GM18907 (cell line): ENCODE results near the gene CMTM4.
A peak's percentile ranks its signal among the peaks of the same experiment; 100 is the strongest.
"Not testable (repeated sequence)": the region's sequence is repeated elsewhere in the genome, so short reads cannot be mapped to it uniquely, and the experiment has no call there.

ENCODE experiments used
- ATAC-seq: cut with Tn5 transposase; IDR thresholded peaks from one replicate; pipeline ENCODE4 v1.9.1; 2021; ENCODE audit warnings: mild to moderate bottlenecking, moderate library complexity; ENCODE audit not compliant: unreplicated experiment

CMTM4 gene

GRCh38 chr16:66705790-66706505 lies 9.4 kb upstream of the CMTM4 start:
- no peak for ATAC-seq

DNA sequence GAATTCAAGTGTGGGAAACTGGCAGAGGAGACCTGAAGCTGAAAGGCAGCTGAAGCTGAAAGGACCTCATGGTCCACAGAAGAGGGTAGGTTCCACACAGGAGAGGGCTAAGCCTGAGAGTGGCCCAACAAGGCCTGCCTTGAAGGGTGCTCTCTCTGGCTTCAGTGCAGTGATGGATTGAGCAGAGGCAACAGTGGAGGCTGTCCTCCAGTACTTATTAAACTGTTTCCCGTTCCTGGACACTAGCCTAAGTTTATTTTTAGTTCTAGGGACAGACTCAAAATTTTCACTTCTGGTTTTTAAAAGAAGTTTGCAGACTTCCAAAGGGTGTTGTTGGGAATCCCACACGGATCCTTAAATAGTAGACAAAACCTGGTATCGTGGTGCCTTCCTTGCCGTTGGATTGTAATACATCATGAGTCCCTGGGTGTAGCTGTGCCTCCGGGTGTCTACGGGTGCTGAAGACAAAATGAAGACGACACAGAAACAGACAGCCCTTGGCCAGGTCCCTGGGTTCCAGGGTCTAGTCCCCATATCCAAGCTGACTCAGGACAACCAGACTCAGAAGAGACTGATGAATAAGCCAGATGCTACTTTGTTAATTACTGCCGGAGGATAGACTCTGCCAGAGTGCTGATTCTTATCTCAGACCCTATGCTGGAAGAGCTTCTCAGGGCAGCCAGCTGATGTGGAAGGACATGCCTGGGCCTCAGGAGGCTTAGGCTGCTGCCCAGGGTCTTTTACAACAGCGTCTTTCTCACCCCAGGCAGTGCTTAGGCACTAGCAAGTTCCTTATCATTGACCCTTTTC lies 7.1 kb upstream of the CMTM4 start:
- no peak for ATAC-seq

- ATAC-seq: no peak
These were observed 5.0 kb upstream of the CMTM4 start for GRCh38 chr16:66701516-66701915.

GRCh38 chr16:66701026-66701425 lies 4.5 kb upstream of the CMTM4 start:
- ATAC-seq: no peak

DNA sequence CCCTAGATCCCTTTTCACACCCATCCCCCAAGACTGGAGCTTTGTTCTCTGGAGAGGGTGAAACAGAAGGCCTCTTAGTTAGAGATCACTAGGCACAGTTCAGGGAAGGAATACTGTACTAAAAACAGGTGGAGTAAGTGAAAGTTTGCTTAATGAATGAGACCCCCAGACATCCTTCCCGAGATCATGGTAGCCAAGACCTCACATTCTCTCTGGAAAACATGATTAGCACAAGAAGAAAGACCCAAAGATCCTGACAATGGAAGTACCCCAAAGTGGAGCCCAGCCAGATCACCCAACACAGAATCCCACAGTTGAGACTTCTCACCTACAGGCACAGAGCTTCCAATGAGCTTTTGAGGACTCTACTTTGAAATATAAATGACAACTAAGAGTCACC lies 3.4 kb upstream of the CMTM4 start:
- ATAC-seq: no peak

DNA sequence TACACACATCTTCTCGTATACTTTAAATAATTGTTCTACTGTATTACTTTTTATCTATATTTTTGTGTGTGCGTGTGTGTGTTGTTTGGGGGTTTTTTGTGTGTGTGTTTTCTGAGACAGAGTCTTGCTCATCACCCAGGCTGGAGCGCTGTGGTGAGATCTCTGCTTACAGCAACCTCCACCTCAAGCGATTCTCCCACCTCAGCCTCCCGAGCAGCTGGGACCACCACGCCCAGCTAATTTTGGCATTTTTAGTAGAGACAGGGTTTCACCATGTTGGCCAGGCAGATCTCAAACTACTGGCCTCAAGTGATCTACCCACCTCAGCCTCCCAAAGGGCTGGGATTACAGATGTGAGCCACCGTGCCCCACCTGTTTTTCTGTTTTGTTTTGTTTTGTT lies 1.5 kb upstream of the CMTM4 start:
- ATAC-seq: no peak

- ATAC-seq: peak; percentile 56
These were observed 441 bp downstream of the CMTM4 start for GRCh38 chr16:66695935-66696668.

DNA sequence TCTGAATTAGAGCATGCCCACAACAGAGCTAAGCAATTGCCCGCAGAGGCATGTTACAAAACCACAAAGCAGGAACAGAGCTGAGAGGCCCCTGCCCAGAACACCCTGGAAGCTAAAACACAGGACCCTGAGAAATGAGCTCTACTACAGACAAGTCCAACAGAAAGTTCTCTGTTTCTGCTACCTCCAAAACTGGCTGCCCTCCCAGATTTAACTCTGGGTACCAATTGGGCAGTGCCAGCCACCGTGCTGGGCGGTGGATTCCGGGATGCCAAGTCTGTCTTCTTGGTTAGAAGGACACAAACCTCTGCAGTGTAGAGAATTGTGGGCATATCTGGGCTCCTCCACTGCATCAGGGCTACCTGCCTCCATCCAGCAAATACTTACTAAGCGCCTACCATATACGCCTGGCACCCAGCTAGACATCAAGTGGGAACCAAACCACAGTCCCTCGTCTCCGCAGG lies 1.0 kb downstream of the CMTM4 start:
- ATAC-seq: no peak

DNA sequence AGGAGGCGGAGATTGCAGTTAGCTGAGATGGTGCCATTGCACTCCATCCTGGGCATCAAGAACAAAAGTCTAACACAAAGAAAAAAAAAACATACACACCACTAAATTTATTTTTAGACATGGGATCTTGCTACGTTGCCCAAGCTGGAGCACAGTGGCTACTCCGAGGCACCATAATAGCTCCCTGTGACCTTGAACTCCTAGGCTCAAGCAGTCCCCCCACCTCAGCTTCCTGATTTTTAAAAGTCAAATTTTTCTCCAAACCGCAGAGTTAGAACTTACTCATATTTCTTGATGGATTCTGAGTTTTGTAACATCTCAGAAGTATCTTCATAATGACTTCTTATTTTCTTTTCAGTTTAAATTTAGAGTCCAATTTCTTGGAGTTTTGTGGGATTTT lies 3.4 kb downstream of the CMTM4 start:
- no peak for ATAC-seq

GRCh38 chr16:66692341-66692740 lies 4.2 kb downstream of the CMTM4 start:
- no peak for ATAC-seq

GRCh38 chr16:66691234-66691633 lies 5.3 kb downstream of the CMTM4 start:
- ATAC-seq: no peak

GRCh38 chr16:66690106-66690847 lies 6.3 kb downstream of the CMTM4 start:
- ATAC-seq: no peak

- no peak for ATAC-seq
These were observed 7.3 kb downstream of the CMTM4 start for GRCh38 chr16:66689282-66689681.

GRCh38 chr16:66687906-66688625 lies 8.5 kb downstream of the CMTM4 start:
- ATAC-seq: no peak

GRCh38 chr16:66685501-66686115 lies 10.9 kb downstream of the CMTM4 start:
- ATAC-seq: not testable (repeated sequence)

- ATAC-seq: no peak
These were observed 14.3 kb downstream of the CMTM4 start for GRCh38 chr16:66682271-66682670.

GRCh38 chr16:66681676-66682075 lies 14.9 kb downstream of the CMTM4 start:
- ATAC-seq: no peak

DNA sequence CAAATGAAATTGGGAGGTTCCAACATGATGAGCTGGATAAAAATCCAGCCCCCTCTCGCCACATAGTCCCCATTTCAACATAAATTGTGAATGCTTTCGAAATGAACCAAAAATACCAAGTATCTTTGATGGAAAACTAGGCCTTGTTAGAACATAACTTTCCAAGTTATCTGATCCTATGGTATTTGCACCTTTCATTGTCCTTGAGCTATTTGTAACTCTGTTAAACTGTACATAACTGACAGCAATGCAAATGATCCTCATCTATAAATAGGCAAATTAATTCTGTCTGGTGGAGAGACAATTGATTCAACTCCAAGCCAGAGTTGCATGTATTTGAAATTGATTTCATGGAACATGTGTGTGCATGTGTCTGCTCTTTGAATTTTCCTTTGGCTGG lies 18.2 kb downstream of the CMTM4 start:
- no peak for ATAC-seq

DNA sequence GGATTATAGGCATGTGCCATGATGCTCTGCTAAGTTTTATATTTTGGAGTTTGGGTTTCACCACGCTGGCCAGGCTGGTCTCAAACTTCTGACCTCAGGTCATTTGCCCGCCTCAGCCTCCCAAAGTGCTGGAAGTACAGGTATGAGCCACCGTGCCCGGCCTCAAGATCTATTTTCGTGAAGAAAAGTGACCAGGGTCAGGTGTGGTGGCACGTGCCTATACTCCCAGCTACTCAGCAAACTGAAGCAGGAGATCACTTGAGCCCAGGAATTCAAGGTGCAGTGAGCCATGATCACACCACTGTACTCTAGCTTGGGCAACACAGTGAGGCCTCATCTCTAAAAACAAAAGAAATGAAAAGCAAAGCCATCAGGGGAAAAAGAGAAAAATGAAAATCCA lies 18.7 kb downstream of the CMTM4 start:
- no peak for ATAC-seq

DNA sequence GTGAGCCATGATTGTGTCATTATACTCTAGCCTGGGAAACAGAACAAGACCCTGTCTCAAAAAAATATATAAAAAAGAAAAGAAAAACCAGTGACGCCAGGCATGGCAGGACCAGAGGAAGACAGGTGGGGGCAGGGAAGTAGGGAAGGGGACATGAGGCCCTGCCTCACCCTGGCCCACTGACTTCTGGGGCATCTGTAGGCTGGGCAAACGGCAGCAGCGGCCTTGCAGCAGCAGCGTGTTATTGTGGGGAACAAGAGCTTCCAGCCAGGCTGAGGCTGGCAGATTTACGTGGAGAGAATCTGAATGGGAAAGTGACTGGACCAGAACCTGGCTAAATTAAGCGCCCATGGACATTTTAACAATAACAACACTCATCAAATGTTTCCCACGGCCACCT lies 19.4 kb downstream of the CMTM4 start:
- ATAC-seq: no peak
